ENCODE data around the gene VWA5A.

Gene VWA5A

GRCh38 chr11:124170801-124171586, 55.7 kb downstream of the VWA5A start:
- DNase-seq: no peak

- DNase-seq: no peak
Measured at GRCh38 chr11:124172101-124172500, 56.9 kb downstream of the VWA5A start.

DNA sequence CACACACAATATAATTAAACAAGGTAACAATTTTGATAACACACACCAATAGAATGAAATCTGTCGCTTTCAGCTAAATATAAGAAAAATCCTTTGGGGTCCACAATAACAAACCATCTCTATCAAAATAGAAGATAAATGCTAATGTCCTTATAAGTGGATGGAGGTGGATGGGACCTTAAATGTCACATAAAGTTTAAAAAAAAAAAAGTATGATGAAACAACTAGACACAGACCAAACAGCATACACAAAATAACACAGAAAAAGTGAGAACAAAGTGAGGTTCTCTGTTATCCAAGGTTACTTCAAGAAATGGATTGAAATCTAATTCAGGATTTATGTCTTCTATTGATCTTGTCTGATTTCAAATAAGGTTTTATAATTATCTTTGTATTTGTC, 57.3 kb downstream of the VWA5A start:
- no peak for DNase-seq

GRCh38 chr11:124174001-124174583, 58.8 kb downstream of the VWA5A start:
- peak; percentile 97 for DNase-seq

GRCh38 chr11:124176925-124177715, 61.9 kb downstream of the VWA5A start:
- DNase-seq: no peak

DNA sequence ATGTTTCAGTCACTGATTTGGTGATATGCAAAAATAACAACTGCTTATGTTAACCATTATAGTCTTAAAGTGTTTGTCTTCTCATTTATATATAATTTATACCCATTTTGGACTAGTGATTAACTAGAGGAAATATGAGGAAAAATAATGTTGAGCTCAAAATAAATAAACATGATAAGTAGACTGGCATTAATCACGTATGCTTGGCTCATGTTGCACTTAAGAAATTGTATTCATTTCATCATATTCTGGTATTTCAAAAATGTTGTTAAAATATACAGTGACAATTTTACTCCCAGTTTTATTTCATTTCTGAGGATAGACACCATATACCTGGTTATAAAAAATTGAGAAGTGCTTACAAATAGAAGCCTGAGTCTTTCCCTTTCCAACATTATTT, 64.1 kb downstream of the VWA5A start:
- no peak for DNase-seq

DNA sequence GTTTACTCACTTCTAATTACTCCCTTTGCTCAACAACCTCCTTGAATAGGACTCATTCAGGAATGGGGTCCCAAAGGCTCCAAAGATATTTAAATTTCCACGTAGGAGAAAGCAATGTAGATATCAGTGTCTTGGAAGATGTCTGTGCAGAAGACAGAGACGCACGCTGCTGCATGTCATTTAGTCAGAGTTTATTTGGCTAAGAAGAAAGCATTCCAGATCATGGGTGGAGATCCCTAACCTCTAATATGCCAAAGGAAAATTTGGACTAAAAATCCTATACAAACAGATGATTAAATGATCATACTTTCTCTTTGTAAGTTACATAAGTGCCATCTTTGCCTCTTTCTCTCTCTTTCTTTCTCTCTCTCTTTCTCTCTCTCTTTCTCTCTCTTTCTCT, 67.8 kb downstream of the VWA5A start, which contains the start of gene OR10D3:
Gene OR10D3, plus strand, starts transcription at position 278 of the 400 bp plus-strand sequence. CDS start 1,925 bp downstream, outside the sequence.
- DNase-seq: no peak

- DNase-seq: no peak
Measured at GRCh38 chr11:124190298-124191139, 75.3 kb downstream of the VWA5A start.

DNA sequence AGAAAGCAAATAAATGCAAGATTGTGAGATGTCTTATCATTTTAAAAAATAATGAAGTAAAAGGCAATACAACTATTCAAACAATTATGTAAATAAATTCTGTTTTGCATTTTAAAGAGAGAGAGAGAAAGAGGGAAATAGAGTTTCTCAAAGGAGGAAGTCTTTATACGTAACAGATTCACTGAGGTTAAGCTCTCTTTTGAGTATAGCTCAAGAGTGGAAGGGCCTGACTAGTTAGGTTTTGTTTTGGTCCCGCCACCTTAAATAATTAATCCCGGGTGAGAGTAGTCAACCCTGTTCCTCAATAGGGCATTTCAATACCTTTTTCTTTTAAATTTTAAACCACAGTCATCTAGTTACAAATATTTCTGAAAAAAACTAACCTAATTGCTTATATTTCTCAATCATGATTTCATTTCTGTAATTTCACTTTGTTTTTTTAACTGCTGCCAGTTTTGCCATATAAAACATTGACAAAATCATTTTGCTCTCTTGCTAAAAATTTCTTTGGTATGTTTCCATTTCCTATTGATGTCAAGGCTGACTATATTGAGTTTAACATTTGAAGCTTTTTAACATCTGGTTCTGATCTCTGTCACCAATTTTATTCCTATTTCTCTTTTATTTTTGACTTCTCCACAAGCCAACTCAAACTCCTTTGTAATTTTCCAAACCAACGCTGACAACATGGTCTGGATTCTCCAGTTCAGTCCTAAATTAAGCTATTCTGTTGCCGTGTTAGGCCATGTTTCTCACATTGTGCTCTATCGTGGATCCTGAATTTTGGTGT, 78.2 kb downstream of the VWA5A start:
- no peak for DNase-seq

DNA sequence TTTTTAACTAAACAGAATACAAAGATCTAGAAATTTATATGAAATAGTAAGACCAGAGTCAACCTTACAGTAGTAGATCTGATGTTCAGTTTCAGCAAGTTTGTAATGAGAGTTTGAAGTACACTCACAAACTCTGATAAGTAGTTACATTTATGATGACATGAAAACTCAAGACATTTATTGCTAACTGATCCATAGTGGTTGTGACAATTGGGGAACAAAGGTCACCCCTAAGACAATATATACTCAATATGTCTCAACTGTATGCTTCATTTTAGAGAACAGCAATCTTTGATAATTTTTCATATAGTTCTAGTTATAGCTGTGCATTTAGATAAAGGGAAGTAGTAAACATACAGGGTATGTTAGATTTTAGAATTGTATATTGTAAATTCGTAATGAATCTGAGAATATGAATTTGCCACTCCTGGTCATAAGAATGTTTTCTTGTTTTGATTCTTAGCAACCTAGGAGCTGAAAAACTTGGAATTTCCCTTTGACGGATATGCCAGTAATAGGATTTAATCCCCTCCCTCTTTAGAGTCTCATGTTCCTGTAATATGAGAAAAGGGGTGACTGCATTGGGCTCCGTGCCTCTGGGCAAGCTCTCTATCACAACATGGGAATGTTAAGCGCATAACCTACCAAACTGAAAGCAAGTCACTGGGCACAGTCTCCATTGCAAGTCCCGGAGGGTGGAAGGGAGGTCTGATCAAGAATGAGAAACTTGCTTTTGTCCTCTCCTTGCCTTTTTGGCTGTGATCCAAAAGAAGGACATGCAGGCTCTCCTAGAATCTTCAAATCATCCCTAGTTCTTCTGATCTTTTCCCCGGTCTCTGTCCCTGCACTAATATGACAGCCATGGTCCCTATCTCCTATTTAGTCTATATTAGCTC, 79.3 kb downstream of the VWA5A start:
- no peak for DNase-seq

DNA sequence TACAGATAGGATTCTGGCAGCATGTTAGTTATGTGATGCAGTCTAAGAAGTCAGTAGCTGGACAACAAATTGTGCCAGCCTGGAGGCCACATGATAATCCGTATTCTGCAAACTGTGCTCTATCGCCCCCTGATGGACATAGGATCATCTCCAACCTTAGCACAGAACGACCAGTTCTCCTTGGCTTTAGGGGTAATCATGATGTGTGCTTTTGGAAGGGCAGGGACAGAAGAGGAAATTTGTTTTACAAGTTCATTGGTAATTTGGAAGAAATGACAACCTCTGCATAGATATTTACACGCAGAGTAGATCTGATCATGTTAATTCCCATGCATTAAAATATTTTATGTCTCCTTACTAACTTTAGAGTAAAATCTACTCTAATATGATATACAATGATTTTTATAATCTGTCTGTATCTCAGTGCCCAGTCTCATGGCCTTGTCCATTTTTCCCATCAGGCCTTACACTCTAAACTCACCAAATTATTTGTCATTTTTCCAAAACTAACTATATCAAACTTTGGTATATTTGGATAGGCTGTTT, 80.0 kb downstream of the VWA5A start:
- DNase-seq: peak; percentile 21
